ENCODE results near the gene BARHL2.

BARHL2 gene

GRCh38 chr1:90716552-90717355, at the start of gene BARHL2:
Gene BARHL2, minus strand, starts transcription at chr1:90717302. Its CDS starts 107 bp downstream, at chr1:90717195.
- DNase-seq (ENCODE audit: low read depth in 2 of 2): no peak

- DNase-seq (ENCODE audit: low read depth in 2 of 2): no peak
These were observed 46.8 kb upstream of the BARHL2 start for GRCh38 chr1:90763930-90764329.

GRCh38 chr1:90763506-90763905, 46.4 kb upstream of the BARHL2 start:
- DNase-seq (ENCODE audit: low read depth in 2 of 2): no peak

- DNase-seq (ENCODE audit: low read depth in 2 of 2): no peak
These were observed 44.9 kb upstream of the BARHL2 start for GRCh38 chr1:90761781-90762589.

GRCh38 chr1:90761156-90761555, 44.1 kb upstream of the BARHL2 start:
- no peak for DNase-seq (ENCODE audit: low read depth in 2 of 2)

- DNase-seq (ENCODE audit: low read depth in 2 of 2): no peak
These were observed 36.5 kb upstream of the BARHL2 start for GRCh38 chr1:90753556-90753955.

- no peak for DNase-seq (ENCODE audit: low read depth in 2 of 2)
These were observed 31.6 kb upstream of the BARHL2 start for GRCh38 chr1:90748668-90749067.

- no peak for DNase-seq (ENCODE audit: low read depth in 2 of 2)
These were observed 29.8 kb upstream of the BARHL2 start for GRCh38 chr1:90746857-90747256.

- DNase-seq (ENCODE audit: low read depth in 2 of 2): no peak
These were observed 28.9 kb upstream of the BARHL2 start for GRCh38 chr1:90745972-90746371.

GRCh38 chr1:90732136-90732535, 15.0 kb upstream of the BARHL2 start:
- DNase-seq (ENCODE audit: low read depth in 2 of 2): no peak

GRCh38 chr1:90731382-90732050, 14.4 kb upstream of the BARHL2 start:
- DNase-seq (ENCODE audit: low read depth in 2 of 2): no peak

GRCh38 chr1:90730243-90731022, 13.3 kb upstream of the BARHL2 start:
- no peak for DNase-seq (ENCODE audit: low read depth in 2 of 2)

GRCh38 chr1:90729504-90730242, 12.6 kb upstream of the BARHL2 start:
- DNase-seq (ENCODE audit: low read depth in 2 of 2): no peak

GRCh38 chr1:90728502-90729287, 11.6 kb upstream of the BARHL2 start:
- DNase-seq (ENCODE audit: low read depth in 2 of 2): no peak

- no peak for DNase-seq (ENCODE audit: low read depth in 2 of 2)
These were observed 10.9 kb upstream of the BARHL2 start for GRCh38 chr1:90727917-90728501.

GRCh38 chr1:90726986-90727480, 9.9 kb upstream of the BARHL2 start:
- no peak for DNase-seq (ENCODE audit: low read depth in 2 of 2)

- no peak for DNase-seq (ENCODE audit: low read depth in 2 of 2)
These were observed 9.4 kb upstream of the BARHL2 start for GRCh38 chr1:90726425-90726985.

- no peak for DNase-seq (ENCODE audit: low read depth in 2 of 2)
These were observed 8.7 kb upstream of the BARHL2 start for GRCh38 chr1:90725657-90726424.
